Measurements from ENCODE around the gene GOLGA8M. TPM values are rescaled to one million over a fixed set of nuclear protein-coding genes. Genes with fewer than 3 reads are reported as not detected.
A peak's percentile ranks its signal among the peaks of the same experiment; 100 is the strongest.
"Not testable (repeated sequence)": the region's sequence is repeated elsewhere in the genome, so short reads cannot be mapped to it uniquely, and the experiment has no call there.

Gene GOLGA8M, protein sequence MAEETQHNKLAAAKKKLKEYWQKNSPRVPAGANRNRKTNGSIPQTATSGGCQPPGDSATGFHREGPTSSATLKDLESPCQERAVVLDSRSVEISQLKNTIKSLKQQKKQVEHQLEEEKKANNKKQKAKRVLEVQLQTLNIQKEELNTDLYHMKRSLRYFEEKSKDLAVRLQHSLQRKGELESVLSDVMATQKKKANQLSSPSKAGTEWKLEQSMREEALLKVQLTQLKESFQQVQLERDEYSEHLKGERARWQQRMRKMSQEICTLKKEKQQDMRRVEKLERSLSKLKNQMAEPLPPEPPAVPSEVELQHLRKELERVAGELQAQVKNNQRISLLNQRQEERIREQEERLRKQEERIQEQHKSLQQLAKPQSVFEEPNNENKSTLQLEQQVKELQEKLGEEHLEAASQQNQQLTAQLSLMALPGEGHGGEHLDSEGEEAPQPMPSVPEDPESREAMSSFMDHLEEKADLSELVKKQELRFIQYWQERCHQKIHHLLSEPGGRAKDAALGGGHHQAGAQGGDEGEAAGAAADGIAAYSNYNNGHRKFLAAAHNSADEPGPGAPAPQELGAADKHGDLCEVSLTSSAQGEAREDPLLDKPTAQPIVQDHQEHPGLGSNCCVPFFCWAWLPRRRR
- 10.8 TPM for total RNA-seq

DNA sequence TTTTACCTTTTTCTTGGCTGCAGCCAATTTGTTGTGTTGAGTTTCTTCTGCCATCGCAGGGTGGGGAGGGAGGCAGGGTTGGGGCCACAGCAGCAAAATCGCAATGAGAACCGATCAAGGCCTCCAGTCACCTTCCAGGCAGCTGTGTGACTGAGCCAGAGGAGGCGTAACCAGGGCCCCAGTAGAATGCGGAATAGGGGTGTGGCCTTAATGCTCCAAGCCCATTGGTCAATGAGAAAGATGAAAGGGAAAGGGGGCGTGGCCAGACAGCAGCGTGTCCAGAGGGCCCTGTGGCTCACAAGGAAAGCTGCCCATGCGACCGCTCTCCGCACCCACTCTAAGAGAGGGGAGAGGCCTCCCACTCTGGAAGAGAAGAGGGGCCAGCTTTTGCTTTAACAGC lies at the start of gene GOLGA8M:
Gene GOLGA8M (minus strand): TSS at position 152 of the 400 bp plus-strand sequence. CDS start 98 bp downstream, at position 54.
- H3K36me3 ChIP-seq; H3K4me3 ChIP-seq; H3K4me1 ChIP-seq; intact Hi-C loops (cut with DNase I); DNase-seq (ENCODE audit: extremely low spot score in 2 of 2); H3K27me3 ChIP-seq; H3K9me3 ChIP-seq; H3K27ac ChIP-seq: not testable (repeated sequence)

DNA sequence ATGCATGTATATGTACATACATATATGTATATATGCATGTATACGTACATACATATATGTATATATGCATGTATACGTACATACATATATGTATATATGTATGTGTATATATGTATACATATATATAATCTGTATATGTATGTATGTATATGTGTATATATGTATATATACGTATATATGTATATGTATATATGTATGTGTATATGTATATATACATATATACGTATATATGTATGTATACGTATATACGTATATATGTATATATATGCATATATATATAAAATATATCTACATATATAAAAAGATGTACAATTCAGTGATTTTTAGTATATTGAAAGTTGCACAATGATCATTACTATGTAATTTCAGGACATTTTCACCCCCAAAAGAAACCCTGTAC lies 30.7 kb upstream of the GOLGA8M start:
- not testable (repeated sequence) for H3K36me3 ChIP-seq; DNase-seq (ENCODE audit: extremely low spot score in 2 of 2); H3K27me3 ChIP-seq

DNA sequence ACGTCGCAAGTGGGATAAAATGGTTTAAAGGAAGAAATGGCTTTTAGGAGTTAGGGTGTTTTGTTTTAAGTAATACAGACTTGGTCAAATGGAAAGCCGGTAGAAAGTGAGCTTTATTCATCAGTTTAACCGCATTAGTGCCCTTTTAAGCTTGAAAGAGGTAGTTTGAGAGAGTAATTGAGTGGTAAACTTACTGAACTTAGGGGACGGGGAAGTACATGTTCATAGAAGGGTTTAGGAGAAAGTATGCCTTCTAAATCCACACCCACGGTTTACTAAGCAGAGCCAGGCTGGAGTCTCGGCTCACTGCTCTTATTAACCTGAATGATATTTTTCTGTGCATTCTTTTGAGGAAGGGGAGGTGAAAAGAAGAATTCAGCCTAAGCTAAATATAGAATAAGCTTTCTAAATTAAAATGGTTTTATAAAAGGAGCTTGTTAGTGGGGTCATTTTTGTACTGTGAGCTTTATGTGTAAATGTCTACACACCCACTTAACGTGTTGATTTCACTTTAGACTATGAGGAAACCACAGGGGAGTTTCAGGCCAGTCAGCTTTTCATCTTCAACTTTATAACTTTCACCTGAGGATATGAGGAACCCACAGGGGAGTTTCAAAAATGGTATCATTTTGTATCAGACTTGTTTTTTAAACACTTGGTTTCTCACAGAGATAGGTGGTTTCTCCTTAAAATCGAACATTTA lies 26.5 kb upstream of the GOLGA8M start:
- H3K4me1 ChIP-seq; H3K27me3 ChIP-seq; H3K9me3 ChIP-seq; H3K36me3 ChIP-seq; intact Hi-C loops (cut with DNase I); DNase-seq (ENCODE audit: extremely low spot score in 2 of 2): not testable (repeated sequence)
- H3K27ac ChIP-seq: peak overlapping the region; percentile 87
- peak overlapping the region; percentile 44 to 49 for H3K4me3 ChIP-seq

More for the DNA sequence above, 30.7 kb upstream of the GOLGA8M start:
- H3K4me3 ChIP-seq; intact Hi-C loops (cut with DNase I); H3K4me1 ChIP-seq; H3K27ac ChIP-seq; H3K9me3 ChIP-seq: not testable (repeated sequence)

DNA sequence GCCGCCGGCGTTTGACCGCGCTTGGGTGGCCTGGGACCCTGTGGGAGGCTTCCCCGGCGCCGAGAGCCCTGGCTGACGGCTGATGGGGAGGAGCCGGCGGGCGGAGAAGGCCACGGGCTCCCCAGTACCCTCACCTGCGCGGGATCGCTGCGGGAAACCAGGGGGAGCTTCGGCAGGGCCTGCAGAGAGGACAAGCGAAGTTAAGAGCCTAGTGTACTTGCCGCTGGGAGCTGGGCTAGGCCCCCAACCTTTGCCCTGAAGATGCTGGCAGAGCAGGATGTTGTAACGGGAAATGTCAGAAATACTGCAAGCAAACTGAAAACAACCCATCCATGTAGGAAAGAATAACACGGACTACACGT lies 26.0 kb upstream of the GOLGA8M start:
- H3K36me3 ChIP-seq; H3K27me3 ChIP-seq; H3K4me1 ChIP-seq; intact Hi-C loops (cut with DNase I); DNase-seq (ENCODE audit: extremely low spot score in 2 of 2); H3K9me3 ChIP-seq: not testable (repeated sequence)
- H3K4me3 ChIP-seq: peak overlapping the region; percentile 49 to 69
- H3K27ac ChIP-seq: peak overlapping the region; percentile 93

DNA sequence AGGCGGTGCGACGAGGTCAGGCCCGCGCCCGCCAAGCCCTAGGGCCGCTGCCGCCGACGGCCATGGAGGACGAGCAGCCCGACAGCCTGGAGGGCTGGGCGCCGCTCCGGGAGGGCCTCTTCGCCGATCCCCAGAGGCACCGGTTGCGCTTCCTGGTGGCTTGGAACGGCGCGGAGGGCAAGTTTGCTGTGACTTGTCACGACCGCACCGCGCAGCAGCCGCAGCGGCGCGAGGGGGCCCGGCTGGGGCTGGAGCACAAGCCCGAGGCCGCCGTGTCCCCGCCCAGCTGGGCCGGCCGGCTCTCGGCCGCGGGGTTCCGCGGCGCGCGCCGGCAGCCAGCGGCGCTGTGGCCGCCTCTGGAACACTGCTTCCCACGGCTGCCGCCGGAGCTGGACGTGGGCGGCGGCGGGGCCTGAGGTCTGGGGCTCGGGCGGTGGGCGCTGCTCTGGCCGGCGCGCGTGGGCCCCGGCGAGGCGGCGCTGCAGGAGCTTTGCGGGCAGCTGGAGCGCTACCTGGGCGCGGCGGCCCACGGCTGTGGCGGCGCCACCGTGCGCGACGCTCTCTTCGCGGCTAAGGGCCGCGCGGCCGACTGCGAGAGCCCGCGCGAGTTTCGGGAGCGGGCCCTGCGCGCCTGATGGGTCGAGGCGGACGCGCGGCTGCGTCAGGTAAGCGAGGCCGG lies 25.4 kb upstream of the GOLGA8M start:
- intact Hi-C loops (cut with DNase I): not testable (repeated sequence)

DNA sequence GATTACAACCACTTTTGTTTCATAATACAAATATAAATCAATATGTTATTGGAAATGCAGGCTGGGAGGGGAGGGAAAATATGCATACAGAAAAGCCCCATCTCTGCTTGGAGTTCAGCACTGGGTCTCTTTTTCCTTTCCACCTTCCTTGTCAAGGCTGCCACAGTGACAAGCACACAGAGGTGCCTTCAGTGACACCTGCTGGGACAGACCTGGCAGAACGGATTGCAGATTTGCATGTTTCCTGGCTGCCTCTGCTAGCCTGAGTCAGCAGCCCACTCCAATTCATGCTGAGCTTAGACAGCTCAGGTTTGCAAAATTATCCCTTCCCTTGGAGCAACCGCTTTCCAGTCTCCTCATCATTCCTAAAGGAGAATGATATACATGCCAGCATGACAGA lies 15.8 kb upstream of the GOLGA8M start:
- H3K27ac ChIP-seq; H3K4me3 ChIP-seq; H3K27me3 ChIP-seq; intact Hi-C loops (cut with DNase I); H3K36me3 ChIP-seq; H3K4me1 ChIP-seq; DNase-seq (ENCODE audit: extremely low spot score in 2 of 2); H3K9me3 ChIP-seq: not testable (repeated sequence)

More for the DNA sequence above, 25.4 kb upstream of the GOLGA8M start:
- DNase-seq (ENCODE audit: extremely low spot score in 2 of 2); H3K4me1 ChIP-seq; H3K9me3 ChIP-seq; H3K27me3 ChIP-seq; H3K36me3 ChIP-seq: not testable (repeated sequence)
- peak overlapping the region; percentile 93 for H3K27ac ChIP-seq
- H3K4me3 ChIP-seq: peak overlapping the region; percentile 49 to 69

DNA sequence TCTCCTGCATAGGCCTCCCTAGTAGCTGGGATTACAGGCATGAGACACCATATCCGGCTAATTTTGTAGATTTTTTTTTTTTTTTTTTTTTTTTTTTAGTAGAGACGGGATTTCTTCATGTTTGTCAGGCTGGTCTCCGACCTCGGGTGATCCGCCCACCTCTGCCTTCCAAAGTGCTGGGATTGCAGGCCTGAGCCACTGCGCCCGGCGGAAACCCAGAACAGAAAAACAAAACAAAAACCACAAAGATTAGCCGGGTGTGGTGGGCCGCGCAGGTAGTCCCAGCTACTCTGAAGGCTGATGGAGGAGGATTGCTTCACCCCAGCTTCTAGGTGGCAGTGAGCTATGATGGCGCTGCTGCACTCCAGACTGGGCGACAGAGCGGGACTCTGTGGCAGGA lies 14.8 kb upstream of the GOLGA8M start:
- intact Hi-C loops (cut with DNase I); H3K4me3 ChIP-seq; H3K27ac ChIP-seq; H3K9me3 ChIP-seq; H3K27me3 ChIP-seq; DNase-seq (ENCODE audit: extremely low spot score in 2 of 2); H3K36me3 ChIP-seq; H3K4me1 ChIP-seq: not testable (repeated sequence)

DNA sequence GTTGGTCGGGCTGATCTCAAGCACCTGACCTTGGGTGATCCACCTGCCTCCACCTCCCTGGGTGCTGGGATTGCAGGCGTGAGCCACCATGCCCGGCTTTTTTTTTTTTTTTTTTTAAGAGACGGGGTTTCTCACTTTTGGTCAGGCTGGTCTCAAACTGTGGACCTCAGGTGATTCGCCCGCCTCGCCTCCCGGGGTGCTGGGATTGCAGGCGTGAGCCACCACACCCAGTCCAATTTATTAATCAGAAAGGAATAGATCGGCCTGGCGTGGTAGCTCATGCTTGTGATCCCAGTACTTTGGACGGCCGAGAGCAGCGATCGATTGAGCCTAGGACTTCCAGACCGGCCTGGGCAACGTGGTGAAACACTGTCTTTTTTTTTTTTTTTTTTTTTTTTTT lies 13.9 kb upstream of the GOLGA8M start:
- Histone ChIP-seq H3K27me3 (no peaks in the 10 kb centered on the region), H3K4me1 (no peaks in the 10 kb centered on the region), H3K9me3 (no peaks in the 10 kb centered on the region), H3K36me3 (no peaks in the 10 kb centered on the region), H3K4me3 (no peak overlapping the region), H3K27ac (no peak overlapping the region)
- DNase-seq (ENCODE audit: extremely low spot score in 2 of 2): no peak
- intact Hi-C loops (cut with DNase I): no loop called here
- TF ChIP-seq, protein P1, sequence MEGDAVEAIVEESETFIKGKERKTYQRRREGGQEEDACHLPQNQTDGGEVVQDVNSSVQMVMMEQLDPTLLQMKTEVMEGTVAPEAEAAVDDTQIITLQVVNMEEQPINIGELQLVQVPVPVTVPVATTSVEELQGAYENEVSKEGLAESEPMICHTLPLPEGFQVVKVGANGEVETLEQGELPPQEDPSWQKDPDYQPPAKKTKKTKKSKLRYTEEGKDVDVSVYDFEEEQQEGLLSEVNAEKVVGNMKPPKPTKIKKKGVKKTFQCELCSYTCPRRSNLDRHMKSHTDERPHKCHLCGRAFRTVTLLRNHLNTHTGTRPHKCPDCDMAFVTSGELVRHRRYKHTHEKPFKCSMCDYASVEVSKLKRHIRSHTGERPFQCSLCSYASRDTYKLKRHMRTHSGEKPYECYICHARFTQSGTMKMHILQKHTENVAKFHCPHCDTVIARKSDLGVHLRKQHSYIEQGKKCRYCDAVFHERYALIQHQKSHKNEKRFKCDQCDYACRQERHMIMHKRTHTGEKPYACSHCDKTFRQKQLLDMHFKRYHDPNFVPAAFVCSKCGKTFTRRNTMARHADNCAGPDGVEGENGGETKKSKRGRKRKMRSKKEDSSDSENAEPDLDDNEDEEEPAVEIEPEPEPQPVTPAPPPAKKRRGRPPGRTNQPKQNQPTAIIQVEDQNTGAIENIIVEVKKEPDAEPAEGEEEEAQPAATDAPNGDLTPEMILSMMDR (IDR thresholded peaks at IDR 0.05): no peak
- TF ChIP-seq POLR2AphosphoS5 (IDR thresholded peaks at IDR 0.05; ENCODE audit: insufficient read depth in 1 of 2, low read depth in 1 of 2): no peak
- TF ChIP-seq POLR2A (IDR thresholded peaks at IDR 0.05): no peak
